Cardiac fibroblast (primary cell): ENCODE data around the gene TMC3.

Experiments
- DNase-seq, 2 donors: peaks; one replicate each; pipeline versions ENCODE4 v3.0.0 to v3.0.0-alpha.2; 2010; ENCODE audit warnings: low read depth in 2 of 2
- H3K4me3 ChIP-seq, 2 donors: replicated peaks in 1 of 2; 1 replicate in 1 of 2; 2 replicates in 1 of 2; pipeline ENCODE4 v1.5.1; 2011; ENCODE audit warnings: low read depth in 2 of 2, low read length in 2 of 2, mild to moderate bottlenecking in 2 of 2, moderate library complexity in 1 of 2
- TF ChIP-seq, protein P1 (sequence below): IDR thresholded peaks from one replicate; pipeline ENCODE4 v1.5.1; 2011; ENCODE audit warnings: low read depth, mild to moderate bottlenecking, low read length, inconsistent platforms

TMC3 gene

GRCh38 chr15:81339851-81340250 is 34.2 kb downstream of the TMC3 start:
- TF ChIP-seq, protein P1, sequence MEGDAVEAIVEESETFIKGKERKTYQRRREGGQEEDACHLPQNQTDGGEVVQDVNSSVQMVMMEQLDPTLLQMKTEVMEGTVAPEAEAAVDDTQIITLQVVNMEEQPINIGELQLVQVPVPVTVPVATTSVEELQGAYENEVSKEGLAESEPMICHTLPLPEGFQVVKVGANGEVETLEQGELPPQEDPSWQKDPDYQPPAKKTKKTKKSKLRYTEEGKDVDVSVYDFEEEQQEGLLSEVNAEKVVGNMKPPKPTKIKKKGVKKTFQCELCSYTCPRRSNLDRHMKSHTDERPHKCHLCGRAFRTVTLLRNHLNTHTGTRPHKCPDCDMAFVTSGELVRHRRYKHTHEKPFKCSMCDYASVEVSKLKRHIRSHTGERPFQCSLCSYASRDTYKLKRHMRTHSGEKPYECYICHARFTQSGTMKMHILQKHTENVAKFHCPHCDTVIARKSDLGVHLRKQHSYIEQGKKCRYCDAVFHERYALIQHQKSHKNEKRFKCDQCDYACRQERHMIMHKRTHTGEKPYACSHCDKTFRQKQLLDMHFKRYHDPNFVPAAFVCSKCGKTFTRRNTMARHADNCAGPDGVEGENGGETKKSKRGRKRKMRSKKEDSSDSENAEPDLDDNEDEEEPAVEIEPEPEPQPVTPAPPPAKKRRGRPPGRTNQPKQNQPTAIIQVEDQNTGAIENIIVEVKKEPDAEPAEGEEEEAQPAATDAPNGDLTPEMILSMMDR, result no peak
- no peak for DNase-seq
- no peak overlapping the region for H3K4me3 ChIP-seq

- TF ChIP-seq, protein P1, result no peak
- DNase-seq, result no peak
- no peak overlapping the region for H3K4me3 ChIP-seq
Observed at GRCh38 chr15:81339321-81339720, 34.7 kb downstream of the TMC3 start.

DNA sequence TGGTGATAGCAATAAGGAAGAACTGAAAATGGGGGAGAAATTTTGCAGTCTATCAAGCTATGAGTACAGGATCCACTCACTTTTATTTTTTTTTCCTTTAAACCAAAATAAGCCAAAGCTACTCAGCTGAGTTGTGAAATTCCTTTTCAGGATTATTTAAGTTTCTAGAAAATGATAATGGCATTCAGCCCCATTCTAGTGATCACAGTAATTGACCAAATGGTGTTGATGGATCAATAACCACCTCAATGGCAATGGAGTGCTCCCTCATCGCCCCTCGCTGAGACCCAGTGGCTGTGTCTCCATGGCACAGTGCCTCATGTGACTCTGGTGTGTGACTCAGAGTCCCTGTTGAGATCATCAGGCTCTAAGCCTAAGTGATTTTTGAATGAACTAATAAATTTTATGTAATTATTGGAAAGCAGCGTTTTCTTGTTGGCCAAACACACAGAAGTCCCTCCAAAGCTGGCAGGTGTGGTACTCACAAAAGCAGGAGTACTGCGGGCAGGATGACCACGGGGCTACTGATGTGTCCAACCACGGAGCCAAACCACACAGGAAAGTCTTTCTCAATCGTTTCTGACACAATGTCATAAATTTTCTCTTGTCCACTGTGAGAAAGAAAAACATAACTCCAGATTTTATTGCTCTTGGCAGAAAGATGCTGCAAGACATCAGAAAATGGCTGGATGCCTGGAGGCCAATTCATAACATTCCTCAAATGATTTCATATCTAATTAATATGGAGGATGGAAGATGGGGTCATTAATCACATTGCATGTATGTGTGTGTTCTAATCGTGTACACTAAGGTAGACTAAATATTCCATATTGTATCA is 35.6 kb downstream of the TMC3 start:
- TF ChIP-seq, protein P1, result no peak
- peak; percentile 87 to 97 for DNase-seq
- no peak overlapping the region for H3K4me3 ChIP-seq

DNA sequence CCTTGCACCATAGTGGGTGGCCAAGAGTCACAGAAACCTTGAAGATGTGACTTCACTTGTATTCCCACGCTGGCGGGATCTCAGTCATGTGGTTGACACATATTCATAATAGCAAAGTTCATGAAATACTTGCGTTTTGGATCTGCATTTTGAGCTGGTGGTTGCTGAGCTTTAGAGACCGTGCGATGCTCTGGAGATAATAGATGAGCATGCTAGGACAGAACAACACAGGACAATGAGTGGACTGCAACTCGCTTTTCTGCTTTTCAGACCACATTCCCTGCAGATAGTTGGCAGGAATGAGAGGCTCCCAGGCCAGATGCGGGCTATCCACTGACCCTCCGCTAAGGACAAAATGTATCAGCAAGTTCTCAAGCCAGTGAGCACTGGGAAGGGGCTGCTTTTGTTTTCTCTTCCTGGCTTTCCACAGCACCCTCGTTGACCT is 36.3 kb downstream of the TMC3 start:
- TF ChIP-seq, protein P1, result no peak
- no peak overlapping the region for H3K4me3 ChIP-seq
- DNase-seq, result peak; percentile 26 to 32

DNA sequence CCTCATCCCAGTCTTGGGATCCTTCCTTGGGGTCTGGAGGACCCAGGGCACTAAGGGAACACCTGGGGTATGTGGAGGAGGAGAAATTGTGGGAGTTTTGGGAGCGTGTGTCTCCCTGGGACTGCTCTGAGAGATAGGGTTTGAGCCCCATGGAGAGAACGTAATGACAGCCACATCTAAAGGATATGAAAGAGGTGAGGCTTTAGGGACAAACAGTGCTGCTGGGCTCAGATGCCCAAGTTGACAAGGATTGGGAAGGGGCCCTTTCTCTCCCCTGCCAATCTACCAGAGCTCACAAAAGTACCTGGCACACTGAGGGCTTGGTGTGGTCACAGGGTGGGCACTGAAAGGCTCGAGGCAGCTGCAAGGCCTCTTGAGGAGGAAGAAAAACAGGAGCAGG is 36.8 kb downstream of the TMC3 start:
- DNase-seq, result no peak
- TF ChIP-seq, protein P1, result no peak
- no peak overlapping the region for H3K4me3 ChIP-seq

DNA sequence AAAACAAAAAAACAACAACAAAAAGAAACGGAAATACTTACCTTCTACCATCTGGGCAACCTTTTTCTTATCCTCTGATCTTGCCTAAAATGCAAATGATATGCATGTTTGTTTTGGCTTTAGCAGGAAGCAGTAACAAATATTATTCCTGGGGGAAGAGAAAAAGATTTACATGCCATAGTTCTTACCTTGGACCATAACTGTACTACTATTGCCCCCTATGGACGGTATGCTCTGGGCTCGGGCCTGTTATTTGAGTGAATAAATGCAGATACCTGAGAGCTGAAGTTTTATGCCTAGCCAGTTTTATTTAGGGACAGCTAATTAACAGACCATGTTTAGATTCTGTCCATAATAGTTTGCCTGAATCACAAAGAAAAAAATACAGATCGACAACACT is 37.4 kb downstream of the TMC3 start:
- peak; percentile 58 to 61 for DNase-seq
- TF ChIP-seq, protein P1, result peak; percentile 50
- H3K4me3 ChIP-seq, result no peak overlapping the region
